ENCODE data around the gene PLCXD3.

Gene PLCXD3

GRCh38 chr5:41432481-41433253, 77.7 kb downstream of the PLCXD3 start:
- H3K36me3 ChIP-seq (ENCODE audit: insufficient read depth, low read length): no peaks in the 10 kb centered on the region
- H3K9me3 ChIP-seq (ENCODE audit: low read depth, low read length): no peaks in the 10 kb centered on the region
- no peak overlapping the region for H3K4me3 ChIP-seq
- no peak for DNase-seq (ENCODE audit: low read depth, low spot score)
- H3K27ac ChIP-seq: no peak overlapping the region
- H3K9ac ChIP-seq (ENCODE audit: insufficient read length): no peak overlapping the region
- TF ChIP-seq POLR2AphosphoS5 (IDR thresholded peaks at IDR 0.05; ENCODE audit: borderline replicate concordance, low read depth, low read length) (no peak), EZH2 (IDR thresholded peaks at IDR 0.05) (no peak), FOXP2 (optimal IDR thresholded peaks at IDR 0.05; ENCODE audit: control extremely low read depth, extremely low read length, insufficient read depth) (no peak)

GRCh38 chr5:41427505-41427904, 82.9 kb downstream of the PLCXD3 start:
- H3K36me3 ChIP-seq (ENCODE audit: insufficient read depth, low read length): no peaks in the 10 kb centered on the region
- DNase-seq (ENCODE audit: low read depth, low spot score): no peak
- no peak for TF ChIP-seq EZH2 (IDR thresholded peaks at IDR 0.05)
- H3K4me3 ChIP-seq: no peak overlapping the region
- H3K9me3 ChIP-seq (ENCODE audit: low read depth, low read length): no peaks in the 10 kb centered on the region
- no peak overlapping the region for H3K27ac ChIP-seq
- H3K9ac ChIP-seq (ENCODE audit: insufficient read length): no peak overlapping the region

- no peak for TF ChIP-seq EZH2 (IDR thresholded peaks at IDR 0.05)
- TF ChIP-seq FOXP2 (optimal IDR thresholded peaks at IDR 0.05; ENCODE audit: control extremely low read depth, extremely low read length, insufficient read depth): no peak
- no peak for TF ChIP-seq POLR2AphosphoS5 (IDR thresholded peaks at IDR 0.05; ENCODE audit: borderline replicate concordance, low read depth, low read length)
- no peak overlapping the region for H3K27ac ChIP-seq
- DNase-seq (ENCODE audit: low read depth, low spot score): no peak
- no peak overlapping the region for H3K4me3 ChIP-seq
- H3K36me3 ChIP-seq (ENCODE audit: insufficient read depth, low read length): no peaks in the 10 kb centered on the region
- no peak overlapping the region for H3K9ac ChIP-seq (ENCODE audit: insufficient read length)
- no peaks in the 10 kb centered on the region for H3K9me3 ChIP-seq (ENCODE audit: low read depth, low read length)
Measured at GRCh38 chr5:41425736-41426135, 84.7 kb downstream of the PLCXD3 start.

GRCh38 chr5:41420492-41421067, 89.8 kb downstream of the PLCXD3 start:
- no peak for DNase-seq (ENCODE audit: low read depth, low spot score)
- no peak overlapping the region for H3K9ac ChIP-seq (ENCODE audit: insufficient read length)
- H3K4me3 ChIP-seq: no peak overlapping the region
- no peak overlapping the region for H3K27ac ChIP-seq
- TF ChIP-seq FOXP2 (optimal IDR thresholded peaks at IDR 0.05; ENCODE audit: control extremely low read depth, extremely low read length, insufficient read depth) (no peak), EZH2 (IDR thresholded peaks at IDR 0.05) (no peak), POLR2AphosphoS5 (IDR thresholded peaks at IDR 0.05; ENCODE audit: borderline replicate concordance, low read depth, low read length) (no peak)
- H3K9me3 ChIP-seq (ENCODE audit: low read depth, low read length): no peaks in the 10 kb centered on the region
- no peaks in the 10 kb centered on the region for H3K36me3 ChIP-seq (ENCODE audit: insufficient read depth, low read length)

- Histone ChIP-seq H3K4me3 (no peak overlapping the region), H3K27ac (no peak overlapping the region), H3K9ac (ENCODE audit: insufficient read length) (no peak overlapping the region), H3K36me3 (ENCODE audit: insufficient read depth, low read length) (no peaks in the 10 kb centered on the region), H3K9me3 (ENCODE audit: low read depth, low read length) (no peaks in the 10 kb centered on the region)
- DNase-seq (ENCODE audit: low read depth, low spot score): no peak
- no peak for TF ChIP-seq FOXP2 (optimal IDR thresholded peaks at IDR 0.05; ENCODE audit: control extremely low read depth, extremely low read length, insufficient read depth)
- TF ChIP-seq EZH2 (IDR thresholded peaks at IDR 0.05): no peak
- TF ChIP-seq POLR2AphosphoS5 (IDR thresholded peaks at IDR 0.05; ENCODE audit: borderline replicate concordance, low read depth, low read length): no peak
Measured at GRCh38 chr5:41418220-41419031, 92.0 kb downstream of the PLCXD3 start.

- Histone ChIP-seq H3K9me3 (ENCODE audit: low read depth, low read length) (no peaks in the 10 kb centered on the region), H3K4me3 (no peak overlapping the region), H3K36me3 (ENCODE audit: insufficient read depth, low read length) (no peaks in the 10 kb centered on the region), H3K9ac (ENCODE audit: insufficient read length) (no peak overlapping the region), H3K27ac (no peak overlapping the region)
- no peak for DNase-seq (ENCODE audit: low read depth, low spot score)
- TF ChIP-seq EZH2 (IDR thresholded peaks at IDR 0.05): no peak
- no peak for TF ChIP-seq FOXP2 (optimal IDR thresholded peaks at IDR 0.05; ENCODE audit: control extremely low read depth, extremely low read length, insufficient read depth)
- TF ChIP-seq POLR2AphosphoS5 (IDR thresholded peaks at IDR 0.05; ENCODE audit: borderline replicate concordance, low read depth, low read length): no peak
Measured at GRCh38 chr5:41416336-41416735, 94.1 kb downstream of the PLCXD3 start.

- no peaks in the 10 kb centered on the region for H3K9me3 ChIP-seq (ENCODE audit: low read depth, low read length)
- no peak for TF ChIP-seq EZH2 (IDR thresholded peaks at IDR 0.05)
- no peak for TF ChIP-seq POLR2AphosphoS5 (IDR thresholded peaks at IDR 0.05; ENCODE audit: borderline replicate concordance, low read depth, low read length)
- no peak for TF ChIP-seq FOXP2 (optimal IDR thresholded peaks at IDR 0.05; ENCODE audit: control extremely low read depth, extremely low read length, insufficient read depth)
- H3K4me3 ChIP-seq: no peak overlapping the region
- H3K9ac ChIP-seq (ENCODE audit: insufficient read length): no peak overlapping the region
- no peaks in the 10 kb centered on the region for H3K36me3 ChIP-seq (ENCODE audit: insufficient read depth, low read length)
- DNase-seq (ENCODE audit: low read depth, low spot score): no peak
- no peak overlapping the region for H3K27ac ChIP-seq
Measured at GRCh38 chr5:41415242-41415641, 95.2 kb downstream of the PLCXD3 start.

- DNase-seq (ENCODE audit: low read depth, low spot score): no peak
- no peaks in the 10 kb centered on the region for H3K36me3 ChIP-seq (ENCODE audit: insufficient read depth, low read length)
- H3K4me3 ChIP-seq: no peak overlapping the region
- H3K9me3 ChIP-seq (ENCODE audit: low read depth, low read length): no peaks in the 10 kb centered on the region
- no peak overlapping the region for H3K9ac ChIP-seq (ENCODE audit: insufficient read length)
- no peak for TF ChIP-seq FOXP2 (optimal IDR thresholded peaks at IDR 0.05; ENCODE audit: control extremely low read depth, extremely low read length, insufficient read depth)
- no peak for TF ChIP-seq POLR2AphosphoS5 (IDR thresholded peaks at IDR 0.05; ENCODE audit: borderline replicate concordance, low read depth, low read length)
- no peak for TF ChIP-seq EZH2 (IDR thresholded peaks at IDR 0.05)
- H3K27ac ChIP-seq: no peak overlapping the region
Measured at GRCh38 chr5:41414598-41414997, 95.8 kb downstream of the PLCXD3 start.

All from SK-N-MC (cell line).